Activated naive CD8-positive, alpha-beta T cell treated with anti-CD3 and anti-CD28 coated beads, Interleukin-2, amount 10 ng/mL, durations not matched to agents 7 days and 5 days (primary cell): ENCODE results near the gene LHPP. TPM values are rescaled to one million over a fixed set of nuclear protein-coding genes. Genes with fewer than 3 reads are reported as not detected.
"Not testable (repeated sequence)": the region's sequence is repeated elsewhere in the genome, so short reads cannot be mapped to it uniquely, and the experiment has no call there.

Source experiments
- ATAC-seq: fragments of 150-1000 bp; cut with Tn5 transposase; one replicate; pipeline ENCODE4 v1.10.0; 2021; ENCODE audit warnings: low read depth, moderate library complexity
- POLR2A ChIA-PET: fragments of 350-600 bp; sonication (Branson Sonifier 250); formaldehyde crosslinking; loops from one replicate; lab custom pipeline; 2021; ENCODE audit warnings: antibody characterized with exemption; lab: Charles Lee
- DNase-seq: peaks from one replicate; pipeline ENCODE4 v3.0.0; 2021
- H3K27ac Mint-ChIP-seq: one replicate; pipeline ENCODE4 v1.8.0; 2022; ENCODE audit warnings: mild to moderate bottlenecking, mixed read lengths
- H3K27me3 Mint-ChIP-seq: one replicate; pipeline ENCODE4 v1.8.0; 2022; ENCODE audit warnings: mild to moderate bottlenecking, moderate library complexity, mixed read lengths
- H3K36me3 Mint-ChIP-seq: one replicate; pipeline ENCODE4 v1.8.0; 2021; ENCODE audit warnings: mild to moderate bottlenecking, mixed read lengths
- H3K4me1 Mint-ChIP-seq: one replicate; pipeline ENCODE4 v1.8.0; 2021; ENCODE audit warnings: mixed read lengths
- H3K4me3 Mint-ChIP-seq: one replicate; pipeline ENCODE4 v1.8.0; 2022; ENCODE audit warnings: mild to moderate bottlenecking, moderate library complexity, mixed read lengths
- H3K9me3 Mint-ChIP-seq: one replicate; pipeline ENCODE4 v1.8.0; 2021; ENCODE audit warnings: mixed read lengths
- total RNA-seq, 2 experiments: library from RNA; stranded (reverse); gene quantifications; one replicate each; pipeline ENCODE4 v1.2.3, GENCODE V29; 2021

Gene LHPP
- total RNA-seq, 2 experiments from 2014 or later, result 21.4 to 24.3 TPM

DNA sequence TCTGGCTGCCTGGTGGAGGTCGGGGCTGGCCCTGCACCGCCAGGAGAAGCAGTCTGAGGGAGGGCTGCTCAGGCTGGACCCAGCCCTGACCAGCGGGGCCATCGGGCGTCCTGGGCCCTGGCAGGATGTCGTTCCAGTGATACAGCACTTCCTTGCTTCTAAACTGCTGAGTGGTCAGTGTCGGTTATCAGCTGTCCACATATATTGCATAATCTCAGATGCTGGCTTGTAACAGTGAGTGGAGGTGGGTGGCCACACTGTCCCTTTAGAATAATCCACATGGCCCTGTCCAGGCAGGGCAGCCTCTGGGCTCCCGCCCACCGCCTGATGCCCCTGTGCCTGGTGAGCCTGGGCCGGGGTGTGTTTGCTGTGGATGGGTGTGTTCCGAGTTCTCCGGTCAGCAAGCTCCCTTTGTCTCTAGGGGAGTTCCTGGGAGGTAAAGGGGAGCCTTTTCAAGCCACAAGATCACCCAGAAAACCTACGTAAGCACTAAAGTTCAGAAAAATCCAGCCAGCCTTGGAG, 86.1 kb downstream of the LHPP start:
- Mint-ChIP-seq H3K36me3 (no peaks in the 10 kb centered on the region), H3K27ac (no peak overlapping the region), H3K4me1 (peaks cover 8% of the 10 kb centered on the region), H3K4me3 (no peak overlapping the region), H3K9me3 (no peaks in the 10 kb centered on the region), H3K27me3 (peaks cover 3% of the 10 kb centered on the region)
- ATAC-seq, result no peak
- POLR2A ChIA-PET, result no interaction called here
- no peak for DNase-seq

DNA sequence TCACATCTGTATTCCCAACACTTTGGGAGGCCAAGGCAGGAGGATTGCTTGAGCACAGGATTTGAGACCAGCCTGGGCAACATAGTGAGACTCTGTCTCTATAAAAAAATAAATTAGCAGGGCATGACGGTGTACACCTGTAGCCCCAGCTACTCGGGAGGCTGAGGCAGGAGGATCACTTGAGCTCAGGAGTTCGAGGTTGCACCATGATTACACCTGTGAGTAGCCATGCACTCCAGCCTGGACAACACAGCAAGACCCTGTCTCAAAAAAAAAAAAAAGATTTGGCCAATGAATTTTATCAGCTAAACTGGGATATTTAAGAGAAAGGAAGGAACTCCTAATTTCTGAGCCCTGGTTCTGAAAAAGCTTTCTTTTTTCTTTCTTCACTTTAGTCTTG, 87.5 kb downstream of the LHPP start:
- H3K4me1 Mint-ChIP-seq, DNase-seq, H3K27ac Mint-ChIP-seq, POLR2A ChIA-PET, H3K9me3 Mint-ChIP-seq, H3K27me3 Mint-ChIP-seq, H3K4me3 Mint-ChIP-seq, H3K36me3 Mint-ChIP-seq, ATAC-seq: not testable (repeated sequence)

DNA sequence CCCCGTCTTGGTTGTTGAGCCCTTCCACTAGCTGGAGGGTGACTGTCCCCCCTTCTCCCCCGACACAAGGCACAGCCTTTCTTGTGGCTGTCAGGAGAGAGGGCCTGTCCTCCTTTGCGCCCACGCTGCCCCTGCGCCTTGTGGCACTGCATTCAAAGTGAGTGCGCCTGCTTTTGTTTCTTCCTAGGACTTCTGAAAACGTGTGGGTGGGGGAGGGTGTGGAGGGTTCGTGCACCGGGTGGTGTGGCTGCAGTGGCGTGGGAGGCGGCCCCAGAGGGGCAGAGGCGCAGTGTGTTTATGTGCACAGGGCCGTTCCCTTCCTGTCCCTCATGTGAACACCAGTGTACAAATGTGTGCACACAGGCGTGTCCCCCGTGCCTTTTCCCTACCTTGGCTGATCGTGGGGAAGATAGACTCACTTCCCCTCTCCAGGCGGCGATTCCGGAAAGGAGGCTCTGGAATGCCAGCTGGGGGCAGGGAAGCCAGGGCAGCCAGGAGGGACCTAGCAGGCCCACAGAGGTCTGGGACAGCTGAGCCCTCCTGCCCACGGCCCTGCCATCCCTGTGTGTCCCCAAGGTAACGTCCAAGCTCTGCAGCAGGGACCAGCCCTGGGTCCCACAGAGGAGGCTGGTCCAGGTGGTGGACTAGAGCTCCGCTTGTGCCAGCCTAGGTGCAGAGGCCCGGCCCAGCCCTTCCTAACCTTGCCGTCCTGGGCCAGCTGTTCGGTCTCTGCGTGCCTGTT, 88.8 kb downstream of the LHPP start:
- ATAC-seq (no peak), DNase-seq (no peak)
- POLR2A ChIA-PET, result no interaction called here
- peaks cover 3% of the 10 kb centered on the region for H3K4me1 Mint-ChIP-seq
- H3K27ac Mint-ChIP-seq, result no peak overlapping the region
- peaks cover 3% of the 10 kb centered on the region for H3K27me3 Mint-ChIP-seq
- no peaks in the 10 kb centered on the region for H3K36me3 Mint-ChIP-seq
- no peak overlapping the region for H3K4me3 Mint-ChIP-seq
- no peaks in the 10 kb centered on the region for H3K9me3 Mint-ChIP-seq

DNA sequence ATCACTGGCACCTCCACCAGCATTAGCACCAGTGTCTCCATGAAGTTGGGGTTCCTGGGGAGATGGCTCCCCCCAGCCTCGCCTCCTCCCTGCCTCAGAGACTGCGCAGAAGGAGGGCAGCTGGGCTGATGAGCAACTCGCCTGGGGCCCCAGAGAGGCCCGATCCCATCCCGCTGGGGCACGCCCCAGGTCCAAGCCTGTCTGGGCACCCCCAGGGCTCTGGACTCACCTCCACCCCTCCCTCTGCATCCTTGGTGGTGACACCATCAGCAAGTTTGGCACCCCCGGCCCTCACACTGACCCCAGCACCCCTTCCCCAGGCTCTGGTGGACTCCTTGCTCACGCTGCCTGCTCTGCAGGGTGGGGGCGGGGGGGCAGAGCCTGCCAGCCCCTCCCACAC, 89.5 kb downstream of the LHPP start:
- POLR2A ChIA-PET, result no interaction called here

DNA sequence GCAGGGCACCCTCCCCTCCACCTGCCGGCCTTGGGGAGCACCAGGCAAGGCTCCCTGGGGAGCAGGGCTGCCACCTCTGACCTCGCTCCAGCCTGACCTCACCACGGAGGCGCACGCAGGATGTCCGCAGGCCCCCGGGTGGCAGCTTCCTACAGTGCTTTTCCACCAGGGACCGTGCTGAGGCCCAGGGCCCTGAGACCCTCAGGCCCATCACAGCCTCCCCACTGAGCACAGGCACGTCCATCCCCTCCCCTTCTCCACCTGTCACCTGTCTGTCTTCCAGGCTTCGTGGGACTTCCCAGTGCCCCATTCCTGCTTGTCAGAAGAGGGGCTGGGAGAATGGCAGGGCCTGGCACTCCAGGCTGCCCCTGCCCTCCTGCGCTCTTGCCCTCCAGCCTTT, 90.1 kb downstream of the LHPP start:
- H3K27me3 Mint-ChIP-seq, result no peaks in the 10 kb centered on the region
- no peaks in the 10 kb centered on the region for H3K9me3 Mint-ChIP-seq
- H3K4me3 Mint-ChIP-seq, result no peak overlapping the region
- no peak overlapping the region for H3K27ac Mint-ChIP-seq
- DNase-seq (no peak), ATAC-seq (no peak)
- H3K36me3 Mint-ChIP-seq, result no peaks in the 10 kb centered on the region
- POLR2A ChIA-PET, result no interaction called here
- H3K4me1 Mint-ChIP-seq, result no peaks in the 10 kb centered on the region

More for the DNA sequence above, 89.5 kb downstream of the LHPP start:
- Mint-ChIP-seq H3K36me3 (no peaks in the 10 kb centered on the region), H3K4me1 (no peaks in the 10 kb centered on the region), H3K4me3 (no peak overlapping the region), H3K27me3 (no peaks in the 10 kb centered on the region), H3K27ac (no peak overlapping the region), H3K9me3 (no peaks in the 10 kb centered on the region)
- no peak for ATAC-seq
- no peak for DNase-seq

DNA sequence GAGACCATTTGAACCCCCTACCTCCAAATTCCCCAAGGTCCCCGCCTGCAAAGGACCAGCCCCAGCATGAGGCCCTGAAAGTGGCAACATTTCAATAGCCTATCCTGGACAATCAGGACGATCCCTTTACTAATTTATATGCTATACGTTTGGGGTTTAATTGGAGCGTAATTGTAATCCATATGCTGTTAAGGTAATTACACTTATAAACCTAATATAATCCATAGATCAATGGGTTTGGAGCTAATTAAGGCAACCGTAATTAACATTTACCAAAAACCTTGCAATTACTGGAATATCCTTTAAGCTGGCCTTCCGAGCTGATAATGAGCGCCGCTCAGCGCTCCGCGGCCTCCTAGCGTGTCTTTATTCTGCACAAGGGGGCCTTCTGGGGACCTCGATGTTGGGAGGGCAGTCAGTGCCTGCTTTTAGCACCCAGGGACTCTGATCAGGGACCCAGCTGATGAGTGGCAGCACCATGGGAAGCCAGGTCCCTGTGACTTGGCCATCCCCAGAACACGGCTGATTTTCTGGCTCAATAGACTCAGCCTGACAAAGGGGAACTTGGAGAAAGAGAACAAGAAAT, 91.2 kb downstream of the LHPP start:
- POLR2A ChIA-PET, result interaction anchor here (0.7 kb wide), 1 partner anchor 12 kb away, joined by 8 read pairs; no protein-coding TSS in a partner anchor
- Mint-ChIP-seq H3K27me3 (no peaks in the 10 kb centered on the region), H3K4me1 (no peaks in the 10 kb centered on the region), H3K9me3 (no peaks in the 10 kb centered on the region), H3K36me3 (no peaks in the 10 kb centered on the region), H3K27ac (no peak overlapping the region), H3K4me3 (no peak overlapping the region)
- DNase-seq (no peak), ATAC-seq (no peak)

DNA sequence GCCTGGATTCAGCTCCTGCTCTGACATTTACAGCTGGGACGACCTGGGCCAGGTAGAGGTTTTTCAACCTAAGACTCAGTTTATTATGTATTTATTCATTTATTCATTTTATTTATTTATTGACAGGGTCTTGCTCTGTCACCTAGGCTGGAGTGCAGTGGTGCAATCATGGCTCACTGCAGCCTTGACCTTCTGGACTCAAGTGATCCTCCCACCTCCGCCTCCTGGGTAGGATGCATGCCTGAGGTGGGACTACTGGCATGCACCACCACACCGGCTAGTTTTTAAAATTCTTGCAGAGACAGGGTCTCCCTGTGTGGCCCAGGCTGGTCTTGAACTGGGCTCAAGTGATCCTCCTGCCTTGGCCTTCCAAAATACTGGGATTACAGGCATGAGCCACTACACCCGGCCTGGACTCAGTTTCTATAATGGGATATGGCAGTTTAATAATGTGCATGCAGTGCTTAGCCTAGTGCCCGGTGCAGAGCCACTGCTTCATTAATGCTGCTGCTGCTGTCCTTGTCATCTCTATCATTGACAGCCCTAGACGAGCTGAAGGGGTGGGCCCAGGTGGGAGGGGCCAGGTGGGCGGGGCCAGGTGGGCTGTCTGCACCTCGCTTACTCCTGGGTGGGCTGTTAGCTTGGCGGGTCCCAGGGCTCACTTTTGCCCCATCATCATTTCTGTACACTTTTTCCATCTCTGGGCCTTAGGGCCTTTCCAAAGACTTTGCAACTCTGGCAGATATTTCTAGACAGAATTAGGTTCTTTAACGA, 92.6 kb downstream of the LHPP start:
- POLR2A ChIA-PET, result no interaction called here
- DNase-seq (no peak), ATAC-seq (no peak)
- no peaks in the 10 kb centered on the region for H3K9me3 Mint-ChIP-seq
- no peaks in the 10 kb centered on the region for H3K36me3 Mint-ChIP-seq
- H3K4me3 Mint-ChIP-seq, result no peak overlapping the region
- no peaks in the 10 kb centered on the region for H3K4me1 Mint-ChIP-seq
- H3K27ac Mint-ChIP-seq, result no peak overlapping the region
- H3K27me3 Mint-ChIP-seq, result no peaks in the 10 kb centered on the region

DNA sequence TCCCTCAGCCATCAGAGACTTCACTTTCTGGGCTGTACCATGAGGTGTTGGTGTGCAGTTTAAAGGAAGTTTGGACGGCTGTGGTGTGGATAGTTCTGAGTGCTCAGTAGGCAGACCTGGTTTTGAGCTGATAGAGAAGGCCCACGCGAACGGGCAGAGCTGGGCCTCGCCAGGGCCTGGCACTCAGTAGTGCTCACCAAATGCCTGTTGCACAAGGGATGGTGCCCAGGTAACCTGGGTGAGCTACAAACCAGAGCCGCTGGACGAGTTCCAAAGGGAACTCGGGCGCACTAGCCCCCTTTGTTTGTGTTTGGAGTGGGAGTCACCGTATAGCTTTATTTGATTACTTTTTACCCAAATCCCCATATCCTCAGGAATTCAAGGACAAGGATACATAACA, 95.5 kb downstream of the LHPP start:
- POLR2A ChIA-PET, result no interaction called here
- H3K9me3 Mint-ChIP-seq, result no peaks in the 10 kb centered on the region

DNA sequence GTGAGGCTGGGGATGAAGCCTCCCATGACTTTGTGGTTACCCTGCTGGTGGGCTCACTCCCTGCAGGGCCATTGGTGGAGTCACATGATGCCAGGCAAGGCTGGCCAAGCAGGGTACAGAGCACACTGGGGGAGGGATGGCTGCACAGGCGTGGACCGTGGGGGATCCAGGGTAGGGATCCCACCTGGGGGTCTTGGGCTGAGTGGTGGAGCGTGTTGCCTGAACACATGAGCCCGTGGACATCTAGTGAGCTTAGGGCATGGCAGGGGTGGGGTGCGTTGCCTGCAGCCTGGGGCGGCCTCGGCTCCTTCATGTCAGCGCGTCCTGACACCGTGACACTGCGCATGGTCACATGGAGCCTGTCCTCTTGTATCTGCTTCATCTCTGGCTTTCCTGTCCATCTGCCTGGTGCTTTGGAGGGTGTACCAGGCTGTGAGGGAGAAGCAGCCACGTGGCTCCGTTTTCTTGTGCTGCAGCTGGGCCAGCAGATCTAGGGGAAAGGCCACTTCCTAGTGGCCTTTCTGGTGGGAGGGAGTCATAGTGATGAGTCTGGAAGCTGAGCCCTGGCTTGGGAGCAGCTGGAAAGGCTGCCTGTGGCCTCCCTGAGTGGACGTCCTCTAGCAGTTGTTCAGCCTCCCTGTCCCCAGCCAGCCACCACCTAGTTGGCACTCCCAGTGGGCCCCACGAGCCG, 96.2 kb downstream of the LHPP start:
- Mint-ChIP-seq H3K9me3 (no peaks in the 10 kb centered on the region), H3K4me3 (no peak overlapping the region), H3K27me3 (no peaks in the 10 kb centered on the region), H3K36me3 (no peaks in the 10 kb centered on the region), H3K4me1 (no peaks in the 10 kb centered on the region), H3K27ac (no peak overlapping the region)
- no peak for DNase-seq
- POLR2A ChIA-PET, result no interaction called here
- no peak for ATAC-seq

More for the DNA sequence above, 95.5 kb downstream of the LHPP start:
- ATAC-seq (no peak), DNase-seq (no peak)
- no peak overlapping the region for H3K27ac Mint-ChIP-seq
- H3K4me1 Mint-ChIP-seq, result no peaks in the 10 kb centered on the region
- no peaks in the 10 kb centered on the region for H3K36me3 Mint-ChIP-seq
- no peaks in the 10 kb centered on the region for H3K27me3 Mint-ChIP-seq
- H3K4me3 Mint-ChIP-seq, result no peak overlapping the region

DNA sequence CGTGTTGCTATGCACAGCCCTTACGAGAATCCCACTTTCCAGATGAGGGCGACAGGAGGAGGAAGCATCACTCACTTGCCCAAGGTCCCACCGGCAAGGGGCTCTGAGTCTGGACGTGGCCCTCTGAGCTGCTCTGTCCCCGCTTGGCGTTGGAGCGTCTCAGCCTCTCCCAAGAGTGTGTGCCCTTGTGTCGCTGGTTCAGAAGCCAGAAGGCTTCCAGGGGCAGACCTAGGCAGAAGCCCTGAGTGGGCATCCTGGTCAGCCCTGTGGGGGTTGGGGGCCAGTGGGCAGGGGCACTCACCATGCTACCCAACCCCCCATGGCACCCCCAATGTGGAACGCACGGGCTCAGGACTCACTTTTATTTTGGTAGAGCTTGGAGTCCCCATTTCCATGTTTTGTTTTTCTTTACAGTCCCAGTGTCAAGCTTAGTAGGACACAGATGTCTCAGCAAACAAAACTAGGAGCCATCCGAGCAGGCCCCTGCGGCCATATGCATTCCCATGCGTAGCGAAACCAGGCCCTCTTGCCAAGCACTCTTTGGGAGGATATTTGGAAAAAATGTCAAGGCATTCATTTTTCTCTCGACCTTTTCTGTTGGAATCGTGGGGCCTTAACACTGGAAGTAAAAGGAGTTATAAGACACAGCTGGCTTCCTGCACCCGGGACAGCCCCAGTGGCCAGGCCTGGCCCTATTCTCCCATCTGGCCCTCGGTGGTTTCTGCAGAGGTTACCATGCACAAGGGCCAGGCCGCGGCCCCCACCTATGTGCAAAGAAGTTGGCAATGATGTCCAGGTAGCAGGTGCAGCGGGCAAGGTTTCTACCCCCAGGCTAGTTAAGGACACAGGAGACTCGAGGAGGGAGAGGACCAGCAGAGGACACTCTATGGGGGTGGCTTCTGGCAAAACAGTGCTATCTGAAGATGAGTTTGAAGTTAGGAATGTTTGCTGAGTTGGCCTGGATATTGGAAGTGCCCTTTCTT, 97.0 kb downstream of the LHPP start:
- no peak overlapping the region for H3K27ac Mint-ChIP-seq
- no peaks in the 10 kb centered on the region for H3K4me1 Mint-ChIP-seq
- H3K27me3 Mint-ChIP-seq, result no peaks in the 10 kb centered on the region
- no peak for DNase-seq
- ATAC-seq, result no peak
- POLR2A ChIA-PET, result no interaction called here
- no peaks in the 10 kb centered on the region for H3K9me3 Mint-ChIP-seq
- no peaks in the 10 kb centered on the region for H3K36me3 Mint-ChIP-seq
- no peak overlapping the region for H3K4me3 Mint-ChIP-seq

DNA sequence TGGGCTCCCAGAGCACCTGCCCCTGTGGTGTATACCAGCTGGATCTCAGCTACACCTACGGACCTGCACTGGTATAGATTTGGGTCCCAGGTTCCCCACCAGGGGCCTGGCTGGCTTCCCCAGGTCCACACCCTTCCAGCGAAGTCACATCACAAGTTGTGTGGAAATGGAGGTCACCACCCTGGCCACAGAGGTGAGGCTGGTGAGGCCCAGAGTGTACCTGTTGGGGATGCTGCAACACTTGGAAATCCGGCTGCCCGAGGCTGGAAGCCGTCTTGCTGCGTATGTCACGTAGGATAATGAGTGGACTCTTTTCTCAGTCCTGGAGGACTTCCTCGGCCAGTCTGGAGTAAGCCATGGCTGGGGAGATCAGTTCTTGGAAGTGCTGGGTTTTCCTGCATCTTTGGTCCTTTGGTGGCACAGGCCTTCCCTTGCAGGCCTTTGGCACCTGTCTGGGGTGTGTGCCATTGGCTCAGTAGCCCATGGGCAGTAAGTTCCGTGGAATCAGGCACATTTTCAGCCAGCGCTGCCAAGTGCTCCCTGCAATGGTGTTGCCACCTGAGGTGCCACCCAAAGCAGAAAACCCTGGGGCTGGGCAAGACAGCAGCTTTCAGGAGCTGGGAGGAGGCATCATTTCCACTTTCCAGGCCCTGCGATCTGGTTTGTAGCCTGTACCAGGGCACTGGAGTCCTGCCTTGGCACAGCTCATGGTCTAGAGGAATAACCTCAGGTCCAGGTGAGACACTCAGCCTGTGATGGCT, 97.9 kb downstream of the LHPP start:
- DNase-seq (no peak), ATAC-seq (no peak)
- H3K36me3 Mint-ChIP-seq, result no peaks in the 10 kb centered on the region
- no peak overlapping the region for H3K27ac Mint-ChIP-seq
- POLR2A ChIA-PET, result no interaction called here
- H3K27me3 Mint-ChIP-seq, result peaks cover 3% of the 10 kb centered on the region
- no peak overlapping the region for H3K4me3 Mint-ChIP-seq
- H3K4me1 Mint-ChIP-seq, result no peaks in the 10 kb centered on the region
- no peaks in the 10 kb centered on the region for H3K9me3 Mint-ChIP-seq
